Measurements from ENCODE around the gene DNAJC16. TPM values are rescaled to one million over a fixed set of nuclear protein-coding genes. Genes with fewer than 3 reads are reported as not detected.
"Not testable (repeated sequence)": the region's sequence is repeated elsewhere in the genome, so short reads cannot be mapped to it uniquely, and the experiment has no call there.

DNAJC16 gene
- total RNA-seq, 1 donor from 2014 or later, result 19.8 TPM

- intact Hi-C loops (cut with DNase I), result no loop called here
- DNase-seq (ENCODE audit: low spot score), result no peak
- ATAC-seq, result no peak
Measured at GRCh38 chr1:15571266-15571665, 44.6 kb downstream of the DNAJC16 start.

- peak; percentile 12 for DNase-seq (ENCODE audit: low spot score)
- no peak for ATAC-seq
- intact Hi-C loops (cut with DNase I), result no loop called here
Measured at GRCh38 chr1:15573477-15573876, 46.8 kb downstream of the DNAJC16 start.

GRCh38 chr1:15574741-15575140 is 48.1 kb downstream of the DNAJC16 start:
- intact Hi-C loops (cut with DNase I), result no loop called here
- ATAC-seq, result no peak

GRCh38 chr1:15575549-15576150 is 49.0 kb downstream of the DNAJC16 start:
- DNase-seq (ENCODE audit: low spot score) (no peak), ATAC-seq (no peak)
- intact Hi-C loops (cut with DNase I), result no loop called here

More at GRCh38 chr1:15574741-15575140, 48.1 kb downstream of the DNAJC16 start:
- DNase-seq (ENCODE audit: low spot score), result peak; percentile 33

- ATAC-seq, result no peak
- no peak for DNase-seq (ENCODE audit: low spot score)
- intact Hi-C loops (cut with DNase I), result no loop called here
Measured at GRCh38 chr1:15577691-15578090, 51.0 kb downstream of the DNAJC16 start.

- intact Hi-C loops (cut with DNase I), result no loop called here
- ATAC-seq (no peak), DNase-seq (ENCODE audit: low spot score) (no peak)
Measured at GRCh38 chr1:15578921-15579682, 52.5 kb downstream of the DNAJC16 start.

- no peak for ATAC-seq
Measured at GRCh38 chr1:15579683-15580047, 53.0 kb downstream of the DNAJC16 start.

GRCh38 chr1:15583016-15583706 is 56.5 kb downstream of the DNAJC16 start:
- ATAC-seq, result no peak
- intact Hi-C loops (cut with DNase I), result no loop called here
- DNase-seq (ENCODE audit: low spot score), result no peak

More at GRCh38 chr1:15579683-15580047, 53.0 kb downstream of the DNAJC16 start:
- intact Hi-C loops (cut with DNase I), result no loop called here
- DNase-seq (ENCODE audit: low spot score), result no peak

- intact Hi-C loops (cut with DNase I), result no loop called here
- ATAC-seq, result peak; percentile 63
- peak; percentile 65 for DNase-seq (ENCODE audit: low spot score)
Measured at GRCh38 chr1:15584489-15585363, 58.1 kb downstream of the DNAJC16 start, which contains the start of gene AGMAT. Gene AGMAT (minus strand): TSS chr1:15585051. CDS start chr1:15584967, 84 bp downstream.

- DNase-seq (ENCODE audit: low spot score) (no peak), ATAC-seq (no peak)
- intact Hi-C loops (cut with DNase I), result no loop called here
Measured at GRCh38 chr1:15592285-15592684, 65.6 kb downstream of the DNAJC16 start.

- ATAC-seq (no peak), DNase-seq (ENCODE audit: low spot score) (no peak)
- intact Hi-C loops (cut with DNase I), result no loop called here
Measured at GRCh38 chr1:15595809-15596617, 69.4 kb downstream of the DNAJC16 start.

GRCh38 chr1:15598436-15598835 is 71.8 kb downstream of the DNAJC16 start:
- intact Hi-C loops (cut with DNase I), result no loop called here
- DNase-seq (ENCODE audit: low spot score) (no peak), ATAC-seq (no peak)

- peak; percentile 99 for ATAC-seq
- peak; percentile 99 for DNase-seq (ENCODE audit: low spot score)
- intact Hi-C loops (cut with DNase I), result no loop called here
Measured at GRCh38 chr1:15603050-15603965, 76.7 kb downstream of the DNAJC16 start.

GRCh38 chr1:15603966-15604282 is 77.3 kb downstream of the DNAJC16 start:
- DNase-seq (ENCODE audit: low spot score); ATAC-seq; intact Hi-C loops (cut with DNase I): not testable (repeated sequence)

- DNase-seq (ENCODE audit: low spot score); ATAC-seq; intact Hi-C loops (cut with DNase I): not testable (repeated sequence)
Measured at GRCh38 chr1:15604400-15604799, 77.8 kb downstream of the DNAJC16 start.

GRCh38 chr1:15605398-15606383 is 79.0 kb downstream of the DNAJC16 start:
- ATAC-seq, result no peak
- DNase-seq (ENCODE audit: low spot score), result no peak
- intact Hi-C loops (cut with DNase I), result no loop called here
